HepG2 (cell line): Measurements from ENCODE around the gene HOXC5. TPM values are rescaled to one million over a fixed set of nuclear protein-coding genes. Genes with fewer than 3 reads are reported as not detected.

Source experiments
- ATAC-seq: fragments of 200-7000 bp; cut with Tn5 transposase; 3 replicates; pipeline ENCODE4 v1.9.1; 2020; ENCODE audit warnings: mild to moderate bottlenecking, moderate library complexity
- BruUV-seq: library from RNA; stranded (reverse); fragments of 400-500 nt; replicated peaks from 2 replicates; lab custom pipeline; 2021; lab: Mats Ljungman, UMichigan
- CTCF ChIA-PET: fragments of 300-600 bp; formaldehyde crosslinking; extraction: SDS; loops from one replicate; lab custom pipeline; 2021; ENCODE audit warnings: low total read pairs, inconsistent platforms, low intra/inter-chr PET ratio; lab: Yijun Ruan, JAX
- POLR2A ChIA-PET: fragments of 350-600 bp; sonication (Branson Sonifier 250); formaldehyde crosslinking; loops from one replicate; lab custom pipeline; 2020; ENCODE audit warnings: antibody characterized with exemption, inconsistent platforms; lab: Yijun Ruan, JAX
- DNase-seq: peaks from one replicate; pipeline ENCODE4 v3.0.0-alpha.2; 2015; ENCODE audit warnings: low spot score
- FAIRE-seq: peaks from 3 replicates; lab custom pipeline; 2011; peaks lifted over from hg19 to GRCh38; lab: Jason Lieb, UNC
- H2AFZ ChIP-seq: one replicate; pipeline ENCODE4 v1.6.1; 2011; ENCODE audit warnings: low read length, inconsistent platforms
- H3K27ac ChIP-seq: fragments of 300-600 bp; 3 replicates; pipeline ENCODE4 v1.8.0; 2011; ENCODE audit warnings: mixed run types, mild to moderate bottlenecking, mixed read lengths, low read length, inconsistent platforms; ENCODE audit not compliant: insufficient read depth; ENCODE audit errors: extremely low read length
- H3K27me3 ChIP-seq, 2 experiments: fragments of 200-600 bp in 1 of 2; 2 replicates in 1 of 2; 3 replicates in 1 of 2; pipeline versions ENCODE4 v1.6.0 to v1.8.0; 2011; ENCODE audit warnings: low read length in 2 of 2, mild to moderate bottlenecking in 2 of 2, moderate library complexity in 2 of 2, inconsistent platforms in 1 of 2; ENCODE audit not compliant: insufficient read depth in 2 of 2, control insufficient read depth in 1 of 2
- H3K36me3 ChIP-seq, 2 experiments: fragments of 200-600 bp in 1 of 2; replicated peaks in 1 of 2; 2 replicates in 1 of 2; 3 replicates in 1 of 2; pipeline versions ENCODE4 v1.5.1 to v1.8.0; 2011; ENCODE audit warnings: low read length in 2 of 2, inconsistent platforms in 1 of 2; ENCODE audit not compliant: insufficient read depth in 2 of 2, control insufficient read depth in 1 of 2
- H3K4me1 ChIP-seq: 2 replicates; pipeline ENCODE4 v1.5.1; 2012; ENCODE audit warnings: low read length, inconsistent platforms; ENCODE audit not compliant: insufficient read depth
- H3K4me2 ChIP-seq: 2 replicates; pipeline ENCODE4 v1.6.0; 2011; ENCODE audit warnings: low read depth, low read length, inconsistent platforms
- H3K4me3 ChIP-seq, 3 experiments: fragments of 200-600 bp in 1 of 3; sonication (generic), shearing (Covaris generic) in 1 of 3; replicated peaks in 1 of 3; 2 replicates each; pipeline ENCODE4 v1.5.1; 2011 to 2016; ENCODE audit warnings: low read length in 3 of 3, inconsistent platforms in 2 of 3, low read depth in 2 of 3, mild to moderate bottlenecking in 2 of 3, control low read depth in 1 of 3, mixed read lengths in 1 of 3; ENCODE audit not compliant: insufficient read depth in 1 of 3
- H3K79me2 ChIP-seq: one replicate; pipeline ENCODE4 v1.6.1; 2011; ENCODE audit warnings: low read length, inconsistent platforms; ENCODE audit not compliant: insufficient read depth
- H3K9ac ChIP-seq: 2 replicates; pipeline ENCODE4 v1.6.0; 2011; ENCODE audit warnings: mild to moderate bottlenecking, low read depth, low read length, inconsistent platforms; ENCODE audit not compliant: insufficient read depth
- H3K9me3 ChIP-seq: 2 replicates; pipeline ENCODE4 v1.5.1; 2012; ENCODE audit warnings: mild to moderate bottlenecking, low read length
- H4K20me1 ChIP-seq: 2 replicates; pipeline ENCODE4 v1.6.0; 2011; ENCODE audit warnings: inconsistent platforms, mild to moderate bottlenecking, low read length, moderate library complexity; ENCODE audit not compliant: insufficient read depth
- ESRRA ChIP-seq: sonication (generic); formaldehyde crosslinking; IDR thresholded peaks from 2 replicates; pipeline ENCODE4 v1.5.1; 2020; ENCODE audit warnings: mild to moderate bottlenecking, low read depth, missing genetic modification reagents
- ONECUT2 ChIP-seq: sonication (generic); formaldehyde crosslinking; IDR thresholded peaks from 2 replicates; pipeline ENCODE4 v1.4.0; 2020; ENCODE audit warnings: missing genetic modification reagents
- UBTF ChIP-seq: sonication (generic); formaldehyde crosslinking; IDR thresholded peaks from 2 replicates; pipeline ENCODE4 v1.4.0; 2020; ENCODE audit warnings: mild to moderate bottlenecking, missing genetic modification reagents
- USF2 ChIP-seq, 2 experiments: sonication (generic) in 1 of 2; formaldehyde crosslinking in 1 of 2; IDR thresholded peaks; 2 replicates each; pipeline versions ENCODE4 v1.5.1 to v1.6.1; 2011 to 2020; ENCODE audit warnings: borderline replicate concordance in 1 of 2, low read depth in 1 of 2, low read length in 1 of 2, mild to moderate bottlenecking in 1 of 2, missing genetic modification reagents in 1 of 2, moderate library complexity in 1 of 2
- WGBS: methylation state at CpG from one replicate; pipeline ENCODE4 v1.1.6; 2017; ENCODE audit warnings: low lambda C conversion rate; 5-methylcytosine and 5-hydroxymethylcytosine counted together
- in situ Hi-C: cut with HindIII; loops from 2 replicates; pipeline ENCODE4 v1.10.0; 2017; ENCODE audit warnings: low pct_unique_long_range_greater_than_20kb; ENCODE audit not compliant: extremely low pct_ligation_motif_present
- intact Hi-C: fragments of 100-400 bp; cut with micrococcal nuclease; formaldehyde crosslinking; loops from one replicate; pipeline ENCODE4 v1.10.0; 2022; ENCODE audit not compliant: unreplicated experiment
- polyA plus RNA-seq, 8 experiments: library from polyadenylated mRNA; depleted of rRNA in 3 of 8; stranded (reverse) in 7 of 8; unstranded in 1 of 8; fragments of >200 nt; fragmentation: Illumina TruSeq in 4 of 8; extraction: Trizol in 4 of 8; gene quantifications; 2 replicates each; pipeline versions ENCODE4 v1.2.1 to v1.2.3, GENCODE V29; 2011 to 2016; ENCODE audit warnings: low read depth in 4 of 8, missing spikeins in 1 of 8, mixed read lengths in 1 of 8; ENCODE audit not compliant: insufficient read depth in 1 of 8
- total RNA-seq, 5 experiments: library from RNA; depleted of rRNA; stranded (reverse); fragments of >200 nt; fragmentation: Illumina TruSeq; extraction: Trizol; gene quantifications; 2 replicates each; pipeline ENCODE4 v1.2.3, GENCODE V29; 2016; ENCODE audit warnings: low read depth in 1 of 5
- TF ChIP-seq, protein P1 (sequence below): sonication (generic); formaldehyde crosslinking; conservative IDR thresholded peaks from 2 replicates; pipeline ENCODE4 v1.8.1; 2023; ENCODE audit warnings: missing genetic modification reagents

The HOXC5 gene
- total and polyA plus RNA-seq, 2 of the 13 experiments (the other 11 are each of a cell fraction or from before 2014, with no cell fraction given): not detected

- Histone ChIP-seq H3K9ac (no peak overlapping the region), H3K27ac (no peak overlapping the region), H3K4me3 (peak overlapping the region in 1 of 3 experiments; percentile 9; a peak in 1 of 6 replicates), H3K27me3 (peaks cover 4 to 57% of the 10 kb centered on the region in 2 experiments), H3K4me2 (peak overlapping the region; percentile 48), H3K9me3 (no peaks in the 10 kb centered on the region), H2AFZ (no peak overlapping the region), H3K36me3 (no peaks in the 10 kb centered on the region), H3K4me1 (peaks cover 5% of the 10 kb centered on the region; the same call in 1 of the 2 replicates), H3K79me2 (no peaks in the 10 kb centered on the region), H4K20me1 (no peaks in the 10 kb centered on the region)
- FAIRE-seq: no peak
- no peak for ATAC-seq
- no TSS peak for BruUV-seq
- CTCF ChIA-PET: no interaction called here
- no peak for TF ChIP-seq USF2 (IDR thresholded peaks at IDR 0.05; ENCODE audit: low read depth, low read length)
- TF ChIP-seq USF2 (CRISPR knock-in tag; IDR thresholded peaks at IDR 0.05; ENCODE audit: borderline replicate concordance): no peak
- no peak for TF ChIP-seq ESRRA
- TF ChIP-seq UBTF (CRISPR knock-in tag): no peak
- TF ChIP-seq ONECUT2 (CRISPR knock-in tag): no peak
- TF ChIP-seq, protein P1, sequence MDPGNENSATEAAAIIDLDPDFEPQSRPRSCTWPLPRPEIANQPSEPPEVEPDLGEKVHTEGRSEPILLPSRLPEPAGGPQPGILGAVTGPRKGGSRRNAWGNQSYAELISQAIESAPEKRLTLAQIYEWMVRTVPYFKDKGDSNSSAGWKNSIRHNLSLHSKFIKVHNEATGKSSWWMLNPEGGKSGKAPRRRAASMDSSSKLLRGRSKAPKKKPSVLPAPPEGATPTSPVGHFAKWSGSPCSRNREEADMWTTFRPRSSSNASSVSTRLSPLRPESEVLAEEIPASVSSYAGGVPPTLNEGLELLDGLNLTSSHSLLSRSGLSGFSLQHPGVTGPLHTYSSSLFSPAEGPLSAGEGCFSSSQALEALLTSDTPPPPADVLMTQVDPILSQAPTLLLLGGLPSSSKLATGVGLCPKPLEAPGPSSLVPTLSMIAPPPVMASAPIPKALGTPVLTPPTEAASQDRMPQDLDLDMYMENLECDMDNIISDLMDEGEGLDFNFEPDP: no peak
- DNase-seq: no peak
- POLR2A ChIA-PET: no interaction called here
- intact Hi-C loops: no loop called here
- 20% methylated on average over 6 of the region's 10 CpGs for WGBS
- in situ Hi-C loops: loop anchor here (10.0 kb wide), 1 partner anchor 345 kb away; the partner anchor contains the start of gene GPR84
Observed at GRCh38 chr12:54019924-54020590, 12.8 kb upstream of the HOXC5 start.
